Epidermal melanocyte (primary cell): ENCODE data around the gene TRAM2.

Experiments
- DNase-seq: peaks from one replicate; pipeline ENCODE4 v3.0.0; 2011; ENCODE audit warnings: low spot score; ENCODE audit not compliant: insufficient read length

TRAM2 gene, protein sequence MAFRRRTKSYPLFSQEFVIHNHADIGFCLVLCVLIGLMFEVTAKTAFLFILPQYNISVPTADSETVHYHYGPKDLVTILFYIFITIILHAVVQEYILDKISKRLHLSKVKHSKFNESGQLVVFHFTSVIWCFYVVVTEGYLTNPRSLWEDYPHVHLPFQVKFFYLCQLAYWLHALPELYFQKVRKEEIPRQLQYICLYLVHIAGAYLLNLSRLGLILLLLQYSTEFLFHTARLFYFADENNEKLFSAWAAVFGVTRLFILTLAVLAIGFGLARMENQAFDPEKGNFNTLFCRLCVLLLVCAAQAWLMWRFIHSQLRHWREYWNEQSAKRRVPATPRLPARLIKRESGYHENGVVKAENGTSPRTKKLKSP

DNA sequence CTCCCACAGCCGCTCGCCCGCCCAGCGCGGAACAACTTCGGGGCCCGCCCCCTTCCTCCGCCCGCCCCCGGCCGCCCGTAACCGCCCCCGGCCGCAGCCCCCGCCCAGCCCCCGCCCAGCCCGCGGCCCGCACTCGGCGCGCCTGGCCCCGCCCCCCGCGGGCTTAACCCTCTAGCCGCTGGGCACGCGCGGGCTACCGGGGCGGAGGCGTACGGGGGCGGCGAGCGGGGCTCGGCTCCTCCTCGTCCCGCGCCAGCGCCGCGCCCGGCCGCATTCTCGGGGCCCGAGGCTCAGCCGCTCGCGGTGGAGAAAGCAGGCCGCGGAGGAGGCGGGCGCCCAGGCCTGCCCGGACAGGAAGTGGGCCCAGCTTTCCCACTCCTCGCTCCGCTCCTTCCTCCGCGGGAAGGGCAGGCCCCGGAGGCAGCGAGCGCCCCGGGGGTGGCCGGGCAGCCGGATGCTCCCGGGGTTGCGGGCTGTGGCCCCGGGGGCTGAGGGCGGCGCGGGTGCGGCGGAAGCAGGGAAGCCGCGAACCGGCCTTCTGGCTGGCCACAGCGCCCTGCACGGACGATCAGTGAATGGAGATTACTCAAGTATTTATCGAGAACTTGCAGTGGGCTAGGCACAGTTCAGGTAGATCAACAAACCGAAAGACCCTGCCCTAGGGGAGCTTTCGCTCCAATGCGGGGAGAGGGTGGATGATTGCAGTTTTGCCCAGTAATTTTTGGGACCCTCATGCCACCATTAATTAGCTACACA is at the start of gene TRAM2:
Gene TRAM2, minus strand, starts transcription at position 39 of the 756 bp plus-strand sequence. CDS start 145 bp downstream, outside the sequence.
- peak; percentile 58 for DNase-seq

- DNase-seq = no peak
Measured at GRCh38 chr6:52622810-52623209, 46.0 kb upstream of the TRAM2 start.

- no peak for DNase-seq
Measured at GRCh38 chr6:52621631-52622030, 44.8 kb upstream of the TRAM2 start.

DNA sequence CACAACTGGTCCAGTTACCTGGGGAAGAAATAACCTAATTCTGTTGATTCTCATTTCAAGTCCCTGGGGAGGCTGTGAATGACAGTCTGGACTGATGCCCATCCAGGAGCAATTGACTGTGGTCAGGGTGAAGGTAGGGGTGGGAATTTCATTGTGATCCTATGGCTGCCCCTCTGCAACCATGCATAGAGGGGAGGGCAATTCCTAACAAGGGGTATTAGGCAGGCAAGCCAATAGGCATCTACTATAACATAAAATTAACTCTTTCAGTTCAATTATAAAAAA is 44.0 kb upstream of the TRAM2 start:
- DNase-seq = no peak

DNA sequence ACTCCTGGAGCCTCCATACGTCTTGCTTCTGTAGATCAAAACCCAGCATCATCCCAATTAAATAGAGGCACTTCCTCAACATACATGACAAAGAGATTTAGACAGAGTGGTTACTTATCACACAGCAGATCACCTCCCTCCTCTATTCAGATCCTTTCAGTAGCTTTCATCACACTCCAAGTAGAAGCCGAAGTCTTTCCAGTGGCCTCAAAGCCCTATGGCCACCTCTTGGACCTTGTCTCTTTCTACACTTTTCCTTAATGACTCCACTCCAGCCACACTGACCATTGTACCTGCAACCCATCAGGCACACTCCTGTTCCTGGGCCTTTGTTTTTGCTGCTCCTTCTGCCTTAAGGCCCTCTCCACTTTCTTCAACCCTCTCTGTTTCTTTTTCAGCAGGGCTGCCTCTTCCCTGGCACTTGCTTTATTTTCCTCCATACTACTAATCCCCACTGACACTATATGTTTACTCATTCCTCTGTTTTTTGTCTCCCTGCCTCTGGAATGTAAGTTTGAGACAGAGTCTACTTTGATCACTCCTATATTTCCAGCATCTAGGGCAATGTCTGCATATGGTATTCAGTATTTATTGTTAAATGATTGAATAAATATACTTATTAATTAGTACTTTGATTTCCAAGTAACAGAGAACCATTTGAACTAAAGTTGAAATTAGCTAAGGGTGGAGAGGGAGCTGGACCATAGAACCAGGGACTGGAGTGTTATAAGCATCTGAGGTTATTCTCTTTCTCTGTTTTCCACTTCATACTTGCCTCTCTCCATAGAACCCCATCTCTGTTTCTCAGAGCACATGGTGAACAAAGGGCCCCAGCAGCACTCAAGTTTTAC is 43.4 kb upstream of the TRAM2 start:
- no peak for DNase-seq

- no peak for DNase-seq
Measured at GRCh38 chr6:52617087-52617486, 40.2 kb upstream of the TRAM2 start.

GRCh38 chr6:52616059-52616690 is 39.3 kb upstream of the TRAM2 start:
- no peak for DNase-seq

- no peak for DNase-seq
Measured at GRCh38 chr6:52612336-52613054, 35.6 kb upstream of the TRAM2 start.

GRCh38 chr6:52611833-52612232 is 35.0 kb upstream of the TRAM2 start:
- DNase-seq = no peak

DNA sequence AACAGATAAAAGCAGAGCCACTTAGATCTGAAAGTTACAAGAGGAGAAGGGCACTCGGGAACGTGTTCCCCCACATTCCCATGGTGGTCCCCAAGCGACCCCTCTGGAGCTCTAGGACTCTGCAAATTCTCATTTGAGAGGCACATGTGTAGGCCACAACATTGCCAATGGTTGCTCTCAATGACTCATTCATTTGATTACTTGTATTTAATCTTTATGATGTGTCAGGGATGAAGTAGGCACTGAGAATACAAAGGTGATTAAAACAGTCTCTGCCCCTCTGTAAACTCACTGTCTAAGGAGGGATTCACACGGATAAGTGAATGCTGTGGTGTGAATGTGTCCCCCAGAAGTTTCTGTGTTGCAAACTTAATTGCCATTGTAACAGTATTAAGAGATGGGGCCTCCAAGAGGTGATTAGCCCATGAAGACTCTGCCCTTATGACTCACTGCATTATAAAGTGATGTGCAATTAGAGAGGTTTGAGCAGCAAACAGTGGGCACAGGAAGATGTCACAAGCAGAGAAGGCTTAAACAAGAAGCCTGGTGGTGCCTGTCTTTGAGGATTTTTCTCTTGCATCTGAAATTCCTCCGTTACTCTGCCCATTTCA is 34.0 kb upstream of the TRAM2 start:
- DNase-seq = no peak

- DNase-seq = no peak
Measured at GRCh38 chr6:52610011-52610410, 33.2 kb upstream of the TRAM2 start.

DNA sequence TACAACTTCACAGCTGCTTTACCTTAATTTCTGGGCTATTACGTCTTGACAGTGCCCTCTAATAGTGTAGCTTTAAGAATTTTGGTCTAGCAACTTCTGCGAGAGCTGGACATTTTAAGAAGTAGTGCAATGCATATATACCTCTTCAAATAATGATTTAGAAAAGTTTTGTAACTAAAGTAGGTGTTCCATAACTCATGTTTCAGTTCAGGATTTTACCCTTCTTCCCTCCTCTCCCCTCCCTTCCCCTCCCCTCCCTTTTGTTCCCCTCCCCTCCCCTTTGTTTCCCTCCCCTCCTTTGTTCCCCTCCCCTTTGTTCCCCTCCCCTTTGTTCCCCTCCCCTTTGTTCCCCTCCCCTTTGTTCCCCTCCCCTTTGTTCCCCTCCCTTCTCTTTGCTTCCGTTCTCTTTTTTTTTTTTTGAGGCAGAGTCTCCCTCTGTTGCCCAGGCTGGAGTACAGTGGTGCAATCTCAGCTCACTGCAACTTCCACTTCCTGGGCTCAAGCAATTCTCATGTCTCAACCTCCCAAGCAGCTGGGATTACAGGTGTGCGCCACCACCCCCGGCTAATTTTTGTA is 28.8 kb upstream of the TRAM2 start:
- no peak for DNase-seq

DNA sequence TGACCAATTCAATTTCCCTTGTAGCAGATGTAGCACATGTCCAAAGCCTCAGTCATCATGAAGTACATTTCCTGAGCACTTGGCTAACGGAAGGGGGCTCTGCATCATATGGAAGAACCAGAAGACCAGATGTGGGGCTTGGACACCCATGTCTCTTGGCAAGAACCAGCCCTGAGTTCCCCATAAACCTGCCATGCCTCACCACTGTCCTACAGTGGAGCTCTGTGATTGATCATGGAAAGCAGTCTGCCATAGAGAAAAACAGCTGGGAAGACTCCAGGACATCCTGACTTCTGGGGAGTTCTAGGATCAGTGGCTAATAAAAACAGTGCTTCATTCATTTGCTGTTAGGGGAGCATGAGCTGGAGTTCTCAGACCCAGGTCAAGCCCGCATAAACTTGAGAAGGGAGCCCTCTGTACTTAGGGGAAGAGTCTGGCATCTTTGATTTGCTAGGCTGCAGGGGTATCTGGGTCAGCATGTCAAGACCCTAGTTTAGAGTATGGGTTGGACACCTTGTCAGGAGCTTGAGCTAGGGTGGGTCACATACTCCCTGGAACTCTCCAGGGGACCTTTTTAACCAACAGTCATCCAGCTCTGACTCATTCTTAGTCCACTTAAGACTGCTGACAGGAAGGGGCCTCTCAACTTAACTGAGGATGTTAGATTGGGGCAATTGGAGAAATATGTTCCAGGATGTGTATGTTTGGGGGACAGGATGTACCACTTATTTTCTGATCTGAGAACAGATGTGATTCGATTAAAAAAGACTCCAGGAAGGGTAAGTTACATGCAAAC is 26.3 kb upstream of the TRAM2 start:
- no peak for DNase-seq

DNA sequence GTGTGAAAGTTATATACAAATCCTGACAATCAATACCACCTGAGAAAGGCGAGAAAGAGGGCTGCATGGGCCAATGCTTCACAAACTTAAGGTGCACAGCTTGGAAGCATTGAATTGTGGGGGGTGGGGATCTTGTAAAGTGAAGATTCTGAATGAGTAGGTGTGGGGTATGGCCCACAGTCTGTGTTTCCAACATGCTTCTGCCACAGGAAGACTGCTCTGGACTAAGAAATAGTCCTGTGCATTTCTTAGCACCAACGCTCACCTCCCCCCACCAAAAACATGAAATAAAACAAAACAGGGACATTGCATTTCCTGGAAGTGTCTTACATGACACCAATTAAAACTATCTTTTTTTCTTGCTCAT is 21.9 kb upstream of the TRAM2 start:
- DNase-seq = no peak

- DNase-seq = peak; percentile 76
Measured at GRCh38 chr6:52598123-52598823, 21.4 kb upstream of the TRAM2 start.

DNA sequence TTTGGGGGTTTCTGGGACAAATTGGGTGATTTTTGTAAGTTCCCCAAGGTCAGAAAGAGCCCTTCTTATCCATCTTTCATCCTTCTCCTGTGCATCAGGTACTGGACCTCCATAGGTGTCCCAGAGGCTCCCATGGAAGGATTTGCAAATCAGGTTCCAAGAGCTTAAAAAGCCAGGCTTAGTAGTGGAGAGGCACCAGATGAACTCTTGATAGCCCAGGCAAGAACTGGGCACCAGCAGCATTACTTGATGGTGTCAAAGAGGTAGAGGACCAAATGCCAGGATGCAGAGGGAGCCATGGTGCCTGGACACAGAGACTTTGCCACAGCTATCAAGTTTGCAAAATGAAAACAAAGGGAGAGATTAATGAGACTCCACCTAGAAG is 20.9 kb upstream of the TRAM2 start:
- no peak for DNase-seq

DNA sequence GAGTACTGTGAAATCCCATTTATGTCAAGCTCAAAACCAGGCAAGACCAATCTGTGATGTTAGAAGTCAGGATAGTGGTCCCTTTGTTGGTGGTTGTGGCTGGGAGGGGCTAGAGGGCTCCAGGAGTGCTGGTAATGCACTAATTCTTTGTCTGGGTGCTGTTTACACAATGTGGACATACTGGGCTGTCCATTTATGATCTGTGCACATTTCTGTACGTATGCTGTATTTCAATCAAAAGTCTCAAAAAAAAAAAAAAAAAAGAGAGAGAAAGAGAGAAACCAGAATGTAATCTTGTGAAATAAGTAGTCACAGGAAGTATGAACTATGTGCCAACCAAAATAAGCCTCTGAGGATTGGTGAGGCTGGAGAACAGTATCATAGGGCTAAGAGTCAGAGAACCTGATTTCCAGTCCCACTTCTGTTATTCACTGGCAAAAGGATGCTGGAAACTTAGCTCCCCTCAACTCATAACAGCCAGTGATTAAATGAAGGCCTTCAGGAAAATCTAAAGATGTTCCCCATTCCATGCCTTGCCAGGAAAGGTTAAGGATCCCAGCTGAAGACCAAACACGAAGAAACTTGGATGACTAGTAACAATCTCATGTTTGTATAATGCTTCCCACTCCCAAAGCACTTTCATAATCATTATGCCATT is 19.6 kb upstream of the TRAM2 start:
- DNase-seq = no peak

DNA sequence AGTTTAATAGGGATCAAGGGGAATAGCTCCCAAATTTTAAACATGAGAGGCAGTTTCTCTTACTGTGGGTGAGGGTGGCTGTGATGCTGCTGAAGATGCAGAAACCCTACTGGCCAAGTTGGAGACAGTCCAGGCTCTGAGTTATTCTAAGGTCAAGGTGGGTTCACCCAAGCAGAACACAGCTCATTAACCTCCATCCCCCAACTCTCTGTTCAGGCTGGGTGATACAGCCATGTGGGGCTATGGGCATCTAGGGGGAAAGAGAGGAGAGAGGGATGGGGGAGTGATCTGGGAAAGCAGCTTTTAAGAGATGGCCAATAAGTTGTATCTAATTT is 18.9 kb upstream of the TRAM2 start:
- no peak for DNase-seq
